ENCODE measurements around the gene SLCO4A1.

Gene SLCO4A1

DNA sequence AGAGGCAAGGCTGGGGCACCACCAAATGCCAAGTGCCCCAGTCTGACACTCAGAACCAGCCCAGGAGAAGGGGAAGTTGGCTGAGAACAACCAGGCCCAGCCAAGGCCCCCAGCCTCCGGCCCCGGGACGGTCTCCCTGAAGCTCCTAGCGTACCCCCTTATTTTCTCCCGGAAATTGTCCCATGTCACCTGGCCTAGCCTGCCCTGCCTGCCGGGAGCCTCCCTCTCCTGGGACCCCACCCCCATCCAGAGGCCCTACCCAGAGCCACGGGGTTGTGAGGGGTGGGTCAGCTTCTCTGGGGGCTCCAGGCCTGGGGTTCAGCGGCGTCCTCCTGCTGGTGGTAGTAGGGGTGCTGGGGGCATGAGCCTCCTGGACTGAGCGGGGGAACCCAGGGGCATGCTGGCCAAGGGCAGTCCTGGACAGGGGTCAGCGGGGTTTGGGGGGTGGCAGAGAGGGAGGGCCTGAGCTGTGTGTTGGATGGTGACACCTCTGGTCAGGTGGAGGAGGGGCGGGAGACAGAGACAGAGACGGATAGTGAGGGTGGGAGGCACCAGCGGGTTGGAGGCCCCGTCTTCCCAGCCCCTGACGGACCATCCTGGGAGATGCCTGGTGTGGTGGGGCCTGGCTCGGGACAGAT, 7.9 kb upstream of the SLCO4A1 start:
- Mint-ChIP-seq H3K27ac (no peak overlapping the region), H3K9me3 (no peaks in the 10 kb centered on the region), H3K27me3 (peaks cover 54% of the 10 kb centered on the region), H3K4me3 (no peak overlapping the region), H3K4me1 (ENCODE audit: low read depth) (peaks cover 13% of the 10 kb centered on the region), H3K36me3 (ENCODE audit: low read depth) (no peaks in the 10 kb centered on the region)
- intact Hi-C loops (cut with micrococcal nuclease), result no loop called here

- H3K9me3 Mint-ChIP-seq, result no peaks in the 10 kb centered on the region
- H3K27me3 Mint-ChIP-seq, result peaks cover 59% of the 10 kb centered on the region
- no peak overlapping the region for H3K4me3 Mint-ChIP-seq
- H3K27ac Mint-ChIP-seq, result no peak overlapping the region
- intact Hi-C loops (cut with micrococcal nuclease), result no loop called here
- peaks cover 13% of the 10 kb centered on the region for H3K4me1 Mint-ChIP-seq (ENCODE audit: low read depth)
- no peaks in the 10 kb centered on the region for H3K36me3 Mint-ChIP-seq (ENCODE audit: low read depth)
These were observed 7.1 kb upstream of the SLCO4A1 start for GRCh38 chr20:62635232-62635631.

GRCh38 chr20:62635852-62636251, 6.5 kb upstream of the SLCO4A1 start:
- Mint-ChIP-seq H3K9me3 (no peaks in the 10 kb centered on the region), H3K27me3 (peaks cover 65% of the 10 kb centered on the region), H3K4me1 (ENCODE audit: low read depth) (peaks cover 13% of the 10 kb centered on the region), H3K27ac (peak overlapping the region; percentile 17), H3K4me3 (no peak overlapping the region), H3K36me3 (ENCODE audit: low read depth) (no peaks in the 10 kb centered on the region)
- intact Hi-C loops (cut with micrococcal nuclease), result no loop called here

DNA sequence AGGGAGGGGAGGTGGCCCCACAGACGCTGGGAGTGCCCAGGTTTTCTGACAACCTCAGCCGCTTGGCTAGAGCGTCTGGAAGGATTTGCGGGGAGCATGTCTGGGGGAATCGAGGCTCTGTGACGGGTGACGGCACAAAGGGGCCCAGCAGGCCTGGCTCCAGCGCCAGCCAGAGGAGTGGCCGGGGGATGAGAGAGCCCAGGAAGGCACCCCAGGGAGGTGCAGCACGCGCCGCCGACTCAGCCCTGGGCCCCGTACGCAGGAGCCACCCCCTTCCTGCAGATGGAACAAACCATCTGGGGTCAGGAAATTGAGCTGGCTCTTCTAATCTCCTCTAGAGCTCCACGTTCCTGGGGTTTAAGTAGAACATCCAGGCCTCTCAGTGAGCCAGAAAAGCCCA, 5.9 kb upstream of the SLCO4A1 start:
- peaks cover 71% of the 10 kb centered on the region for H3K27me3 Mint-ChIP-seq
- intact Hi-C loops (cut with micrococcal nuclease), result no loop called here
- no peak overlapping the region for H3K4me3 Mint-ChIP-seq
- peak overlapping the region; percentile 17 for H3K27ac Mint-ChIP-seq
- no peaks in the 10 kb centered on the region for H3K9me3 Mint-ChIP-seq
- H3K4me1 Mint-ChIP-seq (ENCODE audit: low read depth), result peaks cover 17% of the 10 kb centered on the region
- no peaks in the 10 kb centered on the region for H3K36me3 Mint-ChIP-seq (ENCODE audit: low read depth)

- Mint-ChIP-seq H3K27me3 (peaks cover 77% of the 10 kb centered on the region), H3K4me1 (ENCODE audit: low read depth) (peaks cover 21% of the 10 kb centered on the region), H3K9me3 (no peaks in the 10 kb centered on the region), H3K4me3 (no peak overlapping the region), H3K36me3 (ENCODE audit: low read depth) (no peaks in the 10 kb centered on the region), H3K27ac (no peak overlapping the region)
- intact Hi-C loops (cut with micrococcal nuclease), result no loop called here
These were observed 5.2 kb upstream of the SLCO4A1 start for GRCh38 chr20:62637110-62637509.

DNA sequence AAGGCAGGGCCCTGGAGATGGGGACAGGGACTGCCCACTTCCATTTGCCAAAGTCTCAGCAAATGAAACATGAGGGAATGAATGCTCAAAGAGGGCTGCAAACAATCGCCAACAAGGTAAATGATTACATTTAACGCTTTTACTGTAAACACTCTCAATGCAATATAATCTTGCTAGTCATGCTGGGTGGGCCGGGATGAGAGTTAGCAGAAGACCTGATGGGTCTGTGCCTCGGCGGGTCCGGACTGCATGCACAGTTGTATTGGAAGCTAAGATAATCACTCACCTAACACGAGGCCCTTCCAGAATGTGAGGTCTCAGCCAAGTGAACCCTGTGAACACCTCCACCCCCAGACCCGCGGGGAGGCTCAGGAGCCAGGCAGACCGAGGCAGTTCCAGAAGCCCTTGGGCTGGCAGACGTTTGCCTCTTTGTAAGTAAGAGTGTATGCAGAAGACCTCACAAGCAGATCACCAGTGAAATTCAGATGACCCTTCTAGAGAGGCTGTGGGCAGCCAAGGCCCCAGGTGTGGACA, 4.7 kb upstream of the SLCO4A1 start:
- Mint-ChIP-seq H3K27ac (no peak overlapping the region), H3K9me3 (no peaks in the 10 kb centered on the region), H3K36me3 (ENCODE audit: low read depth) (no peaks in the 10 kb centered on the region), H3K4me1 (ENCODE audit: low read depth) (peaks cover 19% of the 10 kb centered on the region), H3K4me3 (no peak overlapping the region), H3K27me3 (peaks cover 77% of the 10 kb centered on the region)
- intact Hi-C loops (cut with micrococcal nuclease), result no loop called here

DNA sequence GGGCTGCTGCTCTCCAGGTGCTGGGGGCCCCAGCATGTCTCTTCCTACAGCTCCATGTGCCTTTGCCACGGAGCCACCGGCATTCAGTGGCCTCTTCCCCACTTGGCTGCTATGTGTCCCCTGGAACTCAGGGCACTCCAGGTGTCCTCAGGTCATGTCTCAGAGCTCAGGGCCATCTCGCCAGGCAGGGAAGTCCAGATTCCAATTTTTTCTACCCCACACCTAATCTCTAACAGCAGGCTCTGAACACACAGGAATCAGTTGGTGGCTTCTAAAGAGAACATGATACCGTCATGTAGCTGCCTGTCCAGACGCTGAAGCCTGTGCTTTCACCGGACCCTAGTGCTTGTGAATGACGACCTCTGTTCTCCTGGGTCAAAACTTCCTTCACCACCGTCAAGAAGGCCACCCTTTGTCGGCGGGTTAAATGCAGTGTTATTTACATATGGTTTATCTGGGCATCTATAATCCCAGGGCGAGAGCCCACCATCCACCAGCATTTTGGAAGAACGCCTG, 4.2 kb upstream of the SLCO4A1 start:
- Mint-ChIP-seq H3K27me3 (peaks cover 77% of the 10 kb centered on the region), H3K9me3 (no peaks in the 10 kb centered on the region), H3K4me3 (no peak overlapping the region), H3K27ac (no peak overlapping the region), H3K4me1 (ENCODE audit: low read depth) (peaks cover 17% of the 10 kb centered on the region), H3K36me3 (ENCODE audit: low read depth) (no peaks in the 10 kb centered on the region)
- intact Hi-C loops (cut with micrococcal nuclease), result no loop called here

DNA sequence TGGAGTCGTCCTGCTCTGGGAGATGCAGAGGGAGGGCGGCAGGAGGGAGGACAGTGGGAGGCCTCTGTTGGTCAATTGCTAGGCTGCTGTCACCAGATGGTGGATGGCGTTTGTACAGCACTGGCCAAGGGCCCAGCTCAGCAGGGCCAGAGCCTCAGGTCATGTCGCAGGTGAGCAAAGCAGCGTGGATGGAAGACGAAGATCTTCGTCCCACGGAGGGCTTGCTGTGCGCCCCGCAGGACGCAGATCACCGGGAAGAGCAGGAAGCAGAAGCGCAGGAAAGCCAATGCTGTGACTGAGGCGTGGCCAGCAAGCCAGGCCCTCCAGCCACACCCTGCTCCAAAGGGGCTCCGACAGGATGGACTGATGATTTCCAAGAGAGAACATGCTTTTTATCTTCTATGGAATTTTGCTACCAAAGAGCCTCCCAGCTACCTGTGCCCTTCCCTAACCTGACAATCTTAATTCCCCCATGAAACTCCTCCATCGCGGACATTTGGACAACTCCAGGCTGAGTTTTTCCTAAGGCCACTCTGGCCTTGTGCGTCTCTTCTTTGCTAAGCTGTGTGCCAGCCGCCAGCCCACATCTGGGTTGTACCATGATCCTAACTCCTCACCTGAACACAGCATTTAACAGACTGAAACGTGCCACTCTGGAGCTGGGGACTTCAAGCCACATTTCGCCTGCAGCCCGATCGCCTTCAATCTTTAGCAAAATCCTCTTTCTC, 3.5 kb upstream of the SLCO4A1 start:
- no peak overlapping the region for H3K4me3 Mint-ChIP-seq
- H3K4me1 Mint-ChIP-seq (ENCODE audit: low read depth), result peaks cover 25% of the 10 kb centered on the region
- H3K9me3 Mint-ChIP-seq, result no peaks in the 10 kb centered on the region
- H3K27ac Mint-ChIP-seq, result no peak overlapping the region
- peaks cover 81% of the 10 kb centered on the region for H3K27me3 Mint-ChIP-seq
- no peaks in the 10 kb centered on the region for H3K36me3 Mint-ChIP-seq (ENCODE audit: low read depth)
- intact Hi-C loops (cut with micrococcal nuclease), result no loop called here

- Mint-ChIP-seq H3K9me3 (no peaks in the 10 kb centered on the region), H3K36me3 (ENCODE audit: low read depth) (no peaks in the 10 kb centered on the region), H3K27me3 (peaks cover 86% of the 10 kb centered on the region), H3K4me3 (no peak overlapping the region), H3K4me1 (ENCODE audit: low read depth) (peaks cover 33% of the 10 kb centered on the region), H3K27ac (no peak overlapping the region)
- intact Hi-C loops (cut with micrococcal nuclease), result no loop called here
These were observed 2.5 kb upstream of the SLCO4A1 start for GRCh38 chr20:62639765-62640164.

- Mint-ChIP-seq H3K9me3 (no peaks in the 10 kb centered on the region), H3K4me1 (ENCODE audit: low read depth) (peaks cover 41% of the 10 kb centered on the region), H3K36me3 (ENCODE audit: low read depth) (no peaks in the 10 kb centered on the region), H3K27me3 (peaks cover 77% of the 10 kb centered on the region), H3K4me3 (no peak overlapping the region), H3K27ac (no peak overlapping the region)
- intact Hi-C loops (cut with micrococcal nuclease), result no loop called here
These were observed 1.4 kb upstream of the SLCO4A1 start for GRCh38 chr20:62640870-62641269.

GRCh38 chr20:62641321-62642050, 817 bp upstream of the SLCO4A1 start:
- peaks cover 71% of the 10 kb centered on the region for H3K27me3 Mint-ChIP-seq
- H3K36me3 Mint-ChIP-seq (ENCODE audit: low read depth), result no peaks in the 10 kb centered on the region
- peaks cover 36% of the 10 kb centered on the region for H3K4me1 Mint-ChIP-seq (ENCODE audit: low read depth)
- H3K9me3 Mint-ChIP-seq, result no peaks in the 10 kb centered on the region
- no peak overlapping the region for H3K27ac Mint-ChIP-seq
- H3K4me3 Mint-ChIP-seq, result peak overlapping the region; percentile 69
- intact Hi-C loops (cut with micrococcal nuclease), result no loop called here

- no peaks in the 10 kb centered on the region for H3K36me3 Mint-ChIP-seq (ENCODE audit: low read depth)
- H3K4me3 Mint-ChIP-seq, result peak overlapping the region; percentile 69
- peaks cover 42% of the 10 kb centered on the region for H3K4me1 Mint-ChIP-seq (ENCODE audit: low read depth)
- intact Hi-C loops (cut with micrococcal nuclease), result no loop called here
- peaks cover 59% of the 10 kb centered on the region for H3K27me3 Mint-ChIP-seq
- no peaks in the 10 kb centered on the region for H3K9me3 Mint-ChIP-seq
- no peak overlapping the region for H3K27ac Mint-ChIP-seq
These were observed 590 bp downstream of the SLCO4A1 start for GRCh38 chr20:62642666-62643520.

DNA sequence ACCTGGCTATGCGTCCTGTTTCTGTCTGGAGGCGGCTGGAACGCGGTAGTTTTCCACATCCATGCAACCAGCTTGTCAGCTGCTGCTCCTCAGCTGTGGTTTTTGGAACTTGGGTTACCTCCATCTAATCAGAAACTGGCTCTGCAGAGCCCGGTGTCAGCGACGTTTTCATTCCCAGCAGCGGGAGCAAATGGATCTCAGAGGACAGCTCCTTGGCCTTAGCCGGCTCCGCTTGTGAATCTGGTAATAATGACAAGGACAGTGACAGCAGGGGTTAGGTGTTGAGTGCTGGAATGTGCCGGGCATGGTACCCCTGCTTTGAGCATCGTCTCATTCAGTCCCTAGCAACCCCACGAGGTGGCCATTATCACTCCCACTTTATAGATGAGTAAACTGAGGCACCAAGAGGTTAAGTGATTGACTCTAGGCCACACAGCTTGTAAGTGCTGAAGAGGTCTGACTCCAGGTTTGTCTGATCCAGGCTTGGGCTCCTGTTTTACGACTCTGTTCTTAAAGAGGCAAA, 1.3 kb downstream of the SLCO4A1 start:
- Mint-ChIP-seq H3K27ac (no peak overlapping the region), H3K27me3 (peaks cover 55% of the 10 kb centered on the region), H3K4me1 (ENCODE audit: low read depth) (peaks cover 42% of the 10 kb centered on the region), H3K36me3 (ENCODE audit: low read depth) (no peaks in the 10 kb centered on the region), H3K9me3 (no peaks in the 10 kb centered on the region), H3K4me3 (no peak overlapping the region)
- intact Hi-C loops (cut with micrococcal nuclease), result no loop called here
